Tibial artery (tissue), 4 donors: ENCODE measurements around the gene GOLGB1.

ENCODE experiments used
- DNase-seq, 2 donors: peaks; one replicate each; pipeline ENCODE4 v3.0.0-alpha.2; 2019
- H3K27ac ChIP-seq, 2 donors: fragments of 200-600 bp; sonication (generic) in 1 of 2; 1 replicate in 1 of 2; 2 replicates in 1 of 2; pipeline ENCODE4 v1.5.1; 2018 to 2019; ENCODE audit warnings: mild to moderate bottlenecking in 1 of 2
- H3K27me3 ChIP-seq, 2 donors: fragments of 200-600 bp; sonication (generic) in 1 of 2; one replicate each; pipeline versions ENCODE4 v1.5.1 to v1.6.0; 2016 to 2019
- H3K36me3 ChIP-seq, 3 donors: fragments of 200-600 bp; sonication (generic) in 2 of 3; one replicate each; pipeline ENCODE4 v1.5.1; 2016 to 2019; ENCODE audit warnings: mild to moderate bottlenecking in 2 of 3
- H3K4me1 ChIP-seq, 4 donors: fragments of 200-600 bp; sonication (generic) in 2 of 4; 1 replicate in 3 of 4; 2 replicates in 1 of 4; pipeline ENCODE4 v1.5.1; 2016 to 2019
- H3K4me3 ChIP-seq, 2 donors: fragments of 200-600 bp; sonication (generic) in 1 of 2; 1 replicate in 1 of 2; 2 replicates in 1 of 2; pipeline ENCODE4 v1.5.1; 2018 to 2019; ENCODE audit warnings: mild to moderate bottlenecking in 2 of 2
- H3K9me3 ChIP-seq, 3 donors: fragments of 200-600 bp; sonication (generic) in 1 of 3; one replicate each; pipeline ENCODE4 v1.5.1; 2016 to 2019
- intact Hi-C: fragments of 100-400 bp; cut with DNase I; formaldehyde crosslinking; loops from one replicate; pipeline ENCODE4 v1.15.0; 2023; ENCODE audit warnings: low total_unique reads
- TF ChIP-seq, protein P1 (sequence below), 2 experiments: fragments of 200-600 bp in 1 of 2; fragments of 450-650 bp in 1 of 2; IDR thresholded peaks; one replicate each; pipeline ENCODE4 v1.5.1; 2017 to 2019; ENCODE audit warnings: antibody characterized with exemption in 2 of 2, mild to moderate bottlenecking in 1 of 2, moderate library complexity in 1 of 2

GOLGB1 gene

DNA sequence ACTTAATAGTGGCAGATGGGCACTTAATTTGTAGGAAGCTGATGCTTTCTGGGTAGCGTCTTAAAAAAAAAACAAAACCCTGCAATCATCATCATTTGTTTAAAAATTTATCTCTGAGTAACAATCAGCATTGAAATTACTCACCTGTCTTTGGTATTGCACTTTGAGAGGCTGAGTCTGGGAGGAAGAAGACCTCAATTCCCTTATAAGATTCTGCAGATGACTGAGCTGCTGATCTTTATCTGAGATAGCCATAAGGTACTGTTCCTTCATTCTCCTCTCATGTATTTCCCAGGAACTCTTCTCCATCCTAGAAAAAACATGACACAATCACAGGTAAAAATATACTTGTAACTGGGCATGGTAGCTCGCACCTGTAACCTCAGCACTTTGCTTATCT, 72.4 kb downstream of the GOLGB1 start:
- Histone ChIP-seq H3K27me3 (no peaks in the 10 kb centered on the region), H3K9me3 (no peaks in the 10 kb centered on the region), H3K27ac (no peak overlapping the region), H3K4me1 (no peaks in the 10 kb centered on the region), H3K4me3 (no peak overlapping the region), H3K36me3 (peaks cover 65 to 96% (median 92%) of the 10 kb centered on the region in 3 donors)
- DNase-seq = no peak
- intact Hi-C loops = no loop called here
- TF ChIP-seq, protein P1, sequence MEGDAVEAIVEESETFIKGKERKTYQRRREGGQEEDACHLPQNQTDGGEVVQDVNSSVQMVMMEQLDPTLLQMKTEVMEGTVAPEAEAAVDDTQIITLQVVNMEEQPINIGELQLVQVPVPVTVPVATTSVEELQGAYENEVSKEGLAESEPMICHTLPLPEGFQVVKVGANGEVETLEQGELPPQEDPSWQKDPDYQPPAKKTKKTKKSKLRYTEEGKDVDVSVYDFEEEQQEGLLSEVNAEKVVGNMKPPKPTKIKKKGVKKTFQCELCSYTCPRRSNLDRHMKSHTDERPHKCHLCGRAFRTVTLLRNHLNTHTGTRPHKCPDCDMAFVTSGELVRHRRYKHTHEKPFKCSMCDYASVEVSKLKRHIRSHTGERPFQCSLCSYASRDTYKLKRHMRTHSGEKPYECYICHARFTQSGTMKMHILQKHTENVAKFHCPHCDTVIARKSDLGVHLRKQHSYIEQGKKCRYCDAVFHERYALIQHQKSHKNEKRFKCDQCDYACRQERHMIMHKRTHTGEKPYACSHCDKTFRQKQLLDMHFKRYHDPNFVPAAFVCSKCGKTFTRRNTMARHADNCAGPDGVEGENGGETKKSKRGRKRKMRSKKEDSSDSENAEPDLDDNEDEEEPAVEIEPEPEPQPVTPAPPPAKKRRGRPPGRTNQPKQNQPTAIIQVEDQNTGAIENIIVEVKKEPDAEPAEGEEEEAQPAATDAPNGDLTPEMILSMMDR (IDR thresholded peaks at IDR 0.05) = no peak

DNA sequence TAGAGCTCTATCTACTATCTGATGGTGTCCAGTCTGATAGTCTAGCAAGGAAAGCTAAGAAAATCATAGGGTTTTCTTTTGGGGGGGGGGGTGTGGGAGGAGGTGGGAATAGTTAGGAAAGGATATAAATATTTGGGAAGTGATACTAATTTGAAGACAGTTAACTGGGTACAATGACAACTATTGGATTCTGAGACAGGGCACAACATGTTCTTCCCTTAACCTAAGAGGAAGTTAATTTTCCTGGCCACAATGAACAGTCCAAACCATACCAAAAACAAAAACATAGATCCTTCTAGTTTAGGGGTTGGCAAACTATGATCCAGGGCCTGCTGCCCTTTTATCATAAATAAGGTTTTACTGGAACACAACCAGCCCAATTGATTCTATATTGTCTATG, 78.9 kb downstream of the GOLGB1 start:
- no peaks in the 10 kb centered on the region for H3K4me1 ChIP-seq
- H3K27me3 ChIP-seq = no peaks in the 10 kb centered on the region
- H3K27ac ChIP-seq = no peak overlapping the region
- no peaks in the 10 kb centered on the region for H3K9me3 ChIP-seq
- peaks cover 82 to 98% (median 83%) of the 10 kb centered on the region in 3 donors for H3K36me3 ChIP-seq
- TF ChIP-seq, protein P1 (IDR thresholded peaks at IDR 0.05) = no peak
- DNase-seq = no peak
- H3K4me3 ChIP-seq = no peak overlapping the region
- intact Hi-C loops = no loop called here

DNA sequence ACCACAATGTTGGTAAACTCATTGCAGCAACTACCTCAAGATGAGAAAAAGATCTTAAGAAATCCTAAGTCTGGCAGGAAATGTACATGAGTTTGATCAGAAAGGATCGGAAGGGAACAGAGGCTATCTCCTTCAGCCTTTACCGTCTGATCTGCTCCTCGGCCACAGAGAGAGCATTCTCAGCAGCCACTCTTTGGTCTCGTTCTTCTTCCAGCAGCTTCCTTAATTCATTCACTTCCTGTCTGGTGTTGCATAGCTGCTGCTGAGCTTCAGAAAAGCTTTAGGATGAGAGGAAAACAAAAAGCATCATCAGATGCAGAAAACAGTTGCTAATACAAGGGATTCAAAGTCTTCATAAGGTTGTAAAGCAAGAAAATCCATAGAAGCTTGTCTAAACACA, 82.2 kb downstream of the GOLGB1 start:
- no peak overlapping the region for H3K27ac ChIP-seq
- no peaks in the 10 kb centered on the region for H3K4me1 ChIP-seq
- H3K27me3 ChIP-seq = no peaks in the 10 kb centered on the region
- DNase-seq = no peak
- TF ChIP-seq, protein P1 (IDR thresholded peaks at IDR 0.05) = no peak
- intact Hi-C loops = no loop called here
- no peaks in the 10 kb centered on the region for H3K9me3 ChIP-seq
- H3K36me3 ChIP-seq = peaks cover 80 to 98% (median 81%) of the 10 kb centered on the region in 3 donors
- H3K4me3 ChIP-seq = no peak overlapping the region

DNA sequence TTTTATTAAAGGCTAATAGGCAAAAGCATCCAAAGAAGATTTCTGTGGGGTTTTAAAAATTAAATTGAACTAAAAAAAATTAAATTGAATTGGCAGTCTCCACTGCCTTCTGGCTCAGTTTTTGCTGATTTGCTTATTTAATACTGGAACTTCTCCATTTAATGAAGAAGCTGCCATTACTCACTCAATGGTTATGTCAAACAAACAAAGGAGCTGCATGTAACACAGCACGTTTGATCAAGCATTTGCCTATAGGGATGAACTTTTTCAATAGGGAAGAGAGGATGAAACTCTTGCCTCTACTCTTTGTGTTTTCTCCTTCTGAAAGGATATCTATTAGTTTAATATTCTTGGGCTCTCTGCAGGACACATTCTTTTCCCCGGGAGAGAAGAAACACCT, 84.1 kb downstream of the GOLGB1 start:
- Histone ChIP-seq H3K36me3 (peaks cover 62 to 83% (median 69%) of the 10 kb centered on the region in 3 donors), H3K9me3 (no peaks in the 10 kb centered on the region), H3K4me1 (no peaks in the 10 kb centered on the region), H3K27me3 (no peaks in the 10 kb centered on the region), H3K27ac (no peak overlapping the region), H3K4me3 (no peak overlapping the region)
- intact Hi-C loops = no loop called here
- DNase-seq = no peak
- TF ChIP-seq, protein P1 (IDR thresholded peaks at IDR 0.05) = no peak

DNA sequence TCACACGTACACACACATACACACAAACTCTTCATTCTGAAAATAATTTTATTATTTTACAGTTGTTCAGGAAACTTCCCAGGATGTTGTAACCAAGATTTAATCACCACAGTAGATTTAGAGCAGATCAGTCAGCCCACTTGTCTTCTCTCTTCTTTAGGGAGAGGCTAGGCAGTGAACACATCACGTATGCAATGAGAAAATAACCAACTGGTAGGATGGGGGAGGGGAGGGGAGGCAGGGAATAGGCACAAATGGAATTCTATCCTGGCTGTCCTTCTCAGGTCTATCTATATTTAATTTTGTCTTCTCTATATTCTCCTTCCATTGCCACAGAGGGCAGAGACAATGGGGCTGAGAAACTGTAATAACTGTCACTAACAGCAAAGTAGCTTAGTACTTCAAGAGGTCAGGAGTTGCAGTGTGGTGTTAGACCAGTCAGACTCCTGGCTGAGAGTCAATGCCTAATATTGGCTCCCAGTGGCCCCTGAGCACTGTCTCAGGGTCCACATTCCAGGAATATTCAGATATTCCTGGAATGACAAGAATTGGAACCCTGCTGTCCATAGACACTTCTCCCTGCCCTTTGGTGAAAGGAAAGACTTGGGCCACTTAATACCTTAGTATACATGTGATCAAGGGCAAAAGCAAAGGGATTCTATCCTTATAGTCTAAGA, 86.2 kb downstream of the GOLGB1 start:
- no peaks in the 10 kb centered on the region for H3K27me3 ChIP-seq
- intact Hi-C loops = no loop called here
- peaks cover 48 to 61% (median 51%) of the 10 kb centered on the region in 3 donors for H3K36me3 ChIP-seq
- no peaks in the 10 kb centered on the region for H3K9me3 ChIP-seq
- no peak overlapping the region for H3K4me3 ChIP-seq
- TF ChIP-seq, protein P1 (IDR thresholded peaks at IDR 0.05) = no peak
- no peaks in the 10 kb centered on the region for H3K4me1 ChIP-seq
- H3K27ac ChIP-seq = no peak overlapping the region
- DNase-seq = no peak
